Measurements from ENCODE around the gene DCAF4.
"Not testable (repeated sequence)": the region's sequence is repeated elsewhere in the genome, so short reads cannot be mapped to it uniquely, and the experiment has no call there.

Gene DCAF4

DNA sequence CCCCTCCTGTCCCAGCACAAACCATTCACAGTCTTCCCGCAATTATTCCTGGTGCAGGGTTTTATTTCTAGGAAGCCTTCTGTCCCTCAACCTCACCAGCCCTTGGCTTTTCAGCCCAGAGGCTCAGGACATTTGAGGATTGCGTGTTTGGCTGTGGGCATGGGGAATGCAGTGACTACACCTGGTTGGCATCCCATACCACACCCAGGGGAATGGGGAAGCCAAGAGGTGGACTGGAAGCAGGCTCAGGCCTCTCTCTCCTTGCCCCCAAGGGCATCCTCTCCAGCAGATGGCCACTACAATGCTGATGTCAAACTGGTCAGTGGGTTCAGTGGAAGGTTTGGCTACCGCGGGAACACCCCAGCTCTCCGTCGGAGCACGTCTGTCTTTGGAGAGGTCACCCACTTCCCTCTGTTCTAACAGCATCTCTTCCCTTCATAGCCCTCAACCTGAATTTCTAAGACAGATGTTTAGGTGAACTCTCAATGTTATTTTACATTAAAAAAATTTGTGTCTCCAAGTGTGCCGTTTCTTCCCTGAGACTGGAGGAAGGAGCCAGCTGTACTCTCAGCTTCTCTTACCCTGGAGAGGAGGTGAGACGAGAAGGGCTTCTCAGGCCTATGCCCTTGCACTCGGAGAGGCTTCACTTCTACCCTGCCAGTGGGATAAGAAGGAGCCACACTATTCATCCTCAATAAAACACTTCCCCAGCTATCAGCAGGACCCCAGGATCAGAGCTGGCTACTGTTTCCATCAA lies 35.5 kb downstream of the DCAF4 start:
- in situ Hi-C loops (cut with HindIII; ENCODE audit: low sequenced_read_pairs): no loop called here
- TF ChIP-seq, protein P1, sequence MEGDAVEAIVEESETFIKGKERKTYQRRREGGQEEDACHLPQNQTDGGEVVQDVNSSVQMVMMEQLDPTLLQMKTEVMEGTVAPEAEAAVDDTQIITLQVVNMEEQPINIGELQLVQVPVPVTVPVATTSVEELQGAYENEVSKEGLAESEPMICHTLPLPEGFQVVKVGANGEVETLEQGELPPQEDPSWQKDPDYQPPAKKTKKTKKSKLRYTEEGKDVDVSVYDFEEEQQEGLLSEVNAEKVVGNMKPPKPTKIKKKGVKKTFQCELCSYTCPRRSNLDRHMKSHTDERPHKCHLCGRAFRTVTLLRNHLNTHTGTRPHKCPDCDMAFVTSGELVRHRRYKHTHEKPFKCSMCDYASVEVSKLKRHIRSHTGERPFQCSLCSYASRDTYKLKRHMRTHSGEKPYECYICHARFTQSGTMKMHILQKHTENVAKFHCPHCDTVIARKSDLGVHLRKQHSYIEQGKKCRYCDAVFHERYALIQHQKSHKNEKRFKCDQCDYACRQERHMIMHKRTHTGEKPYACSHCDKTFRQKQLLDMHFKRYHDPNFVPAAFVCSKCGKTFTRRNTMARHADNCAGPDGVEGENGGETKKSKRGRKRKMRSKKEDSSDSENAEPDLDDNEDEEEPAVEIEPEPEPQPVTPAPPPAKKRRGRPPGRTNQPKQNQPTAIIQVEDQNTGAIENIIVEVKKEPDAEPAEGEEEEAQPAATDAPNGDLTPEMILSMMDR (IDR thresholded peaks at IDR 0.05; ENCODE audit: low read depth, low read length, missing control alignments): no peak
- H3K4me3 ChIP-seq (ENCODE audit: low read depth, low read length): no peak overlapping the region
- no peak for DNase-seq (ENCODE audit: low read depth)

DNA sequence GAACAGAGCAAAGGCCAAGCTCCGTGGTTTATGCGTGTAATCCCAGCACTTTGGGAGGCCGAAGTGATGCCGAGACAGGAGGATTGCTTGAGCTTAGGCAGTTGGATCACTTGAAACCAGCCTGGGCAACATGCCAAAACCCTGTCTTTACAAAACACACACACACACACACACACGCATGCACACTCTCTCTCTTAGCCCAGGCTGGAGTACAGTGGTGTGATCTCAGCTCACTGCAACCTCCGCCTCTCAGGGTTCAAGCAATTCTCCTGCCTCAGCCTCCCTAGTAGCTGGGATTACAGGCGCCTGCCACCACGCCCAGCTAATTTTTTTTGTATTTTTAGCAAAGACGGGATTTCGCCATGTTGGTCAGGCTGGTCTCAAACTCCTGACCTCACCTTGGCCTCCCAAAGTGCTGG lies 36.1 kb downstream of the DCAF4 start:
- in situ Hi-C loops (cut with HindIII; ENCODE audit: low sequenced_read_pairs); H3K4me3 ChIP-seq (ENCODE audit: low read depth, low read length): not testable (repeated sequence)
- peak; percentile 61 for DNase-seq (ENCODE audit: low read depth)

DNA sequence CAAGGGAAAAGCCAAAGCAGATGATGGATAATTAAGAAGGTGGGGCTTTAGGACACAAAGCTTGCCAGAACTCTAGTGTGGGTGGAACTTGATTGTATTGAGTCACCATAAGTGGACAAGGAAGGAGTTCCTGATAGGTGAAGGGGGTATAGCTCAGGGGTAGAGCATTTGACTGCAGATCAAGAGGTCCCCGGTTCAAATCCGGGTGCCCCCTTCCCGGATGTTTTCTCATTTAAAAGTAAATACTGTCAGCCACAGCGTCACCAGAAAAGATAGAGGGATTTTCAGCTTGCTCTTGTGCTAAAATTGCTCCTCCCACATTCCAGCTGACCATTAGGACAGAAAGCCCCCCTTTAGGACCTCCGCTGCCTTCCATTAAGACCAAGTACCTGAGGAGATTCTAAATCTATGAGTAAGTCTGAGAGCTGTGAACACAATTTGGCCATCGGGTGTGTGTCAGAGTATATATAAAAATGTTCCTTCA lies 36.6 kb downstream of the DCAF4 start:
- in situ Hi-C loops (cut with HindIII; ENCODE audit: low sequenced_read_pairs): no loop called here
- H3K4me3 ChIP-seq (ENCODE audit: low read depth, low read length): no peak overlapping the region
- peak; percentile 24 for DNase-seq (ENCODE audit: low read depth)
- TF ChIP-seq, protein P1 (IDR thresholded peaks at IDR 0.05; ENCODE audit: low read depth, low read length, missing control alignments): no peak

DNA sequence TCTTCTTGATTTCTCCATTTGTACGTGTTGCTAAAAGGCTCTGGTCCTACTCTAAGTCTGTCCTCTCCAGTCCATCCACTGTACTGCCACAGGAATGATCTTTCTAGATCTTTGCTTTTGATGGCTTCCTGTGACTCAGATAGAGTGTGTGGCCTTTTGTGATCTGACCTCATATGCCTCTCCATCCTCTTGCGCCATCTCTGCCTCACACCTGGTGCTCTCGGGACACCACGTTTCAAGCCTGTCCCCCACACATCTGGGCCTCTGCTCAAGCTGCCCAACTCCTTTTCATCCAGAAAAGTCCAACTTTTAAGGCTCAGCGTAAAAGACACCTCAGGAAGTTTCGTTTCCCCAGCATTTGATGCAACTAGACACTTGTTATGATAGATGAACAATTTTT lies 39.0 kb downstream of the DCAF4 start:
- TF ChIP-seq, protein P1 (IDR thresholded peaks at IDR 0.05; ENCODE audit: low read depth, low read length, missing control alignments): no peak
- no peak for DNase-seq (ENCODE audit: low read depth)
- in situ Hi-C loops (cut with HindIII; ENCODE audit: low sequenced_read_pairs): no loop called here
- no peak overlapping the region for H3K4me3 ChIP-seq (ENCODE audit: low read depth, low read length)

DNA sequence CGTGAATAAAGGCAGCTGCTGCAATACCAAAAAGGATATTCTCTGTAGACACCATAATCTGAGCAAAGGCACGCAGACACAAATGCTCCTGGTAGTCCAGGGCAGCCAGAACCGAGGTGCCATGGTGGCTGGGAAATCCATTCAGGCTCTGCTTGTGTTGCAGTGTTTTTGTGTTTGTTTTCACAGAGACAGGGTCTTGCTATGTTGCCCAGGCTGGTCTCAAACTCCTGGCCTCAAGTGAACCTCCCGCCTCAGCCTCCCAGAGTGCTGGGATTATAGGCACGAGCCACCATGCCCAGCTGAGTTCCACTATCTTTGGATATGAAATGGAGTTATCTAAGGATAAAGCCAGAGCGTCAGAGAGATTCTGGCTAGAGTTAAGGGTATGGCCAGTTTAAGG lies 39.8 kb downstream of the DCAF4 start:
- in situ Hi-C loops (cut with HindIII; ENCODE audit: low sequenced_read_pairs): no loop called here
- no peak for DNase-seq (ENCODE audit: low read depth)
- H3K4me3 ChIP-seq (ENCODE audit: low read depth, low read length): no peak overlapping the region
- TF ChIP-seq, protein P1 (IDR thresholded peaks at IDR 0.05; ENCODE audit: low read depth, low read length, missing control alignments): no peak

DNA sequence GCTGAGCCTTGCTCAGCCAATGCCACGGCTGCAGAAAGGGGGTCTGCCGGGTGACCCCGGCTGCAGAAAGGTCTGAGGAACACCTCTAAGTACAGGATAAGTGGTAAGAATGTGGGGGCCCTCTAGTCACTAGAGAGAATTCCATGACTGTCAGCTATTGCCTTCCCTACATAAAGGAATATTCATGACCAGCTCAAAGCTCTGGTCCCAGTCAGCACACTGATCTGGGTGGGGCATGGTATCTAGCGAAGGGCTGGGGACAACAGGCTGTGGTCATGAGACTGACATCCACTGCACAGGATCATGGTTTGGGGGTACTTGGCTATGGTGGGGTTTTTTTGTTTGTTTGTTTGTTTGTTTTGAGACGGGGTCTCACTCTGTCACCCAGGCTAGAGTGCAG lies 42.1 kb downstream of the DCAF4 start:
- TF ChIP-seq, protein P1 (IDR thresholded peaks at IDR 0.05; ENCODE audit: low read depth, low read length, missing control alignments): no peak
- in situ Hi-C loops (cut with HindIII; ENCODE audit: low sequenced_read_pairs): no loop called here
- H3K4me3 ChIP-seq (ENCODE audit: low read depth, low read length): no peak overlapping the region
- DNase-seq (ENCODE audit: low read depth): no peak

DNA sequence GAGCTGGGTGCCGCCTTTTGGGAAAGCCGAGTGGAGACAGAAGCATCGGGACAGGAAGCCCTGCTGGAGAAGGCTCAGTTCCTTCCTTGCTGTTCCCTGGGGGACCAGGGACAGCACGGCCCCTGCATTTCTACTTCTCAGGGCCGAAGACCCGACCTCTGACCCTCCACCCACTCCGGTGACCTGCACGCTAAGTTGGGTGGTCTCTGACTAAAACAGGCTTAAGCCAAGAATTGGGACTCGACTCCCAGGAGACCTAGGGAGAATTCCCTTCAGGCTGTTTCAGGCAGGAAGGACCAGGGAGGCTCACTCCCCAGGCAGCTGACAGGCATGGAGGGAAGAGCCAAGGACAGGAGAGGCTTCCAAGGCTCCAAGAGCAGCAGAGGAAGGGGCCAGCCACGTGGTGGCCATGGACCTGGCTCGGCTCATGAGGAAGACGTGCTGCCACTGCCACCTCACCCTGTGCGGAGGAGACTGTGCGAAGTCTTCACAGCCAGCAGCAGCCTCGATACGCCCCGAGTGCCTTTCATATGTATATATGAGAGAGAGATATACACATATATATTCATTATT lies 43.9 kb downstream of the DCAF4 start:
- in situ Hi-C loops (cut with HindIII; ENCODE audit: low sequenced_read_pairs): no loop called here
- no peak for DNase-seq (ENCODE audit: low read depth)
- H3K4me3 ChIP-seq (ENCODE audit: low read depth, low read length): no peak overlapping the region
- TF ChIP-seq, protein P1 (IDR thresholded peaks at IDR 0.05; ENCODE audit: low read depth, low read length, missing control alignments): no peak

Measured in astrocyte of the cerebellum (primary cell).